K562 (cell line): ENCODE data around the gene DCAF11. TPM values are rescaled to one million over a fixed set of nuclear protein-coding genes. Genes with fewer than 3 reads are reported as not detected.

Experiments
- E2F8 ChIP-seq: fragments of 450-650 bp; IDR thresholded peaks from 2 replicates; pipeline ENCODE4 v1.7.1; 2018; ENCODE audit warnings: mild to moderate bottlenecking, low read depth; ENCODE audit not compliant: partially characterized antibody
- ELF4 ChIP-seq: fragments of 450-650 bp; formaldehyde crosslinking; IDR thresholded peaks from 2 replicates; pipeline ENCODE4 v1.4.0; 2022; ENCODE audit warnings: missing genetic modification characterization
- FOSL1 ChIP-seq: fragments of 200-800 bp; sonication (Bioruptor generic); conservative IDR thresholded peaks from 2 replicates; pipeline ENCODE4 v1.6.1; 2016; ENCODE audit warnings: missing genetic modification characterization, missing compliant biosample characterization
- FOXJ3 ChIP-seq: sonication (generic); formaldehyde crosslinking; IDR thresholded peaks from 2 replicates; pipeline ENCODE4 v1.4.0; 2020; ENCODE audit warnings: mild to moderate bottlenecking, missing genetic modification reagents
- HLTF ChIP-seq: fragments of 450-650 bp; IDR thresholded peaks from 2 replicates; pipeline ENCODE4 v1.6.1; 2016
- MYC ChIP-seq, 2 experiments: fragments of 250-450 bp in 1 of 2; sonication (Bioruptor Pico) in 1 of 2; IDR thresholded peaks; 2 replicates each; pipeline versions ENCODE4 v1.5.1 to v1.6.1; 2012 to 2021; ENCODE audit warnings: low read depth in 2 of 2, borderline replicate concordance in 1 of 2, improper control_type of control experiment in 1 of 2, low read length in 1 of 2, mild to moderate bottlenecking in 1 of 2, moderate library complexity in 1 of 2
- NEUROD1 ChIP-seq: fragments of 150-350 bp; IDR thresholded peaks from 2 replicates; pipeline ENCODE4 v1.6.1; 2014; ENCODE audit warnings: borderline replicate concordance, low read length, low read depth; ENCODE audit not compliant: partially characterized antibody
- NR4A1 ChIP-seq, 2 experiments: fragments of 250-450 bp in 1 of 2; fragments of 450-650 bp in 1 of 2; sonication (Bioruptor Pico) in 1 of 2; IDR thresholded peaks; 2 replicates each; pipeline versions ENCODE4 v1.4.0 to v1.6.1; 2016 to 2020; ENCODE audit warnings: mild to moderate bottlenecking in 2 of 2, missing compliant biosample characterization in 1 of 2, missing genetic modification characterization in 1 of 2, moderate library complexity in 1 of 2
- PHB2 ChIP-seq: fragments of 450-650 bp; IDR thresholded peaks from 2 replicates; pipeline ENCODE4 v1.6.1; 2017; ENCODE audit warnings: low read depth
- POLR2H ChIP-seq: IDR thresholded peaks from 2 replicates; pipeline ENCODE4 v1.6.1; 2016; ENCODE audit warnings: missing genetic modification characterization, low read depth, mild to moderate bottlenecking, control low read depth, missing compliant biosample characterization, moderate library complexity
- PURB ChIP-seq: sonication (generic); formaldehyde crosslinking; IDR thresholded peaks from 2 replicates; pipeline ENCODE4 v1.9.0; 2021; ENCODE audit warnings: low read depth, mild to moderate bottlenecking, missing genetic modification reagents
- RAD21 ChIP-seq, 2 experiments: fragments of 250-450 bp in 1 of 2; fragments of 450-650 bp in 1 of 2; sonication (Bioruptor Pico) in 1 of 2; formaldehyde crosslinking in 1 of 2; IDR thresholded peaks in 1 of 2; conservative IDR thresholded peaks in 1 of 2; 2 replicates each; pipeline versions ENCODE4 v1.4.0 to v1.8.0; 2020 to 2022; ENCODE audit warnings: mild to moderate bottlenecking in 2 of 2, moderate library complexity in 1 of 2
- SMARCE1 ChIP-seq: fragments of 450-650 bp; IDR thresholded peaks from 2 replicates; pipeline ENCODE4 v1.7.1; 2016; ENCODE audit warnings: mild to moderate bottlenecking
- SOX6 ChIP-seq: fragments of 450-650 bp; IDR thresholded peaks from 2 replicates; pipeline ENCODE4 v1.6.1; 2014; ENCODE audit warnings: mild to moderate bottlenecking
- THAP12 ChIP-seq: fragments of 250-450 bp; sonication (Bioruptor Pico); IDR thresholded peaks from 2 replicates; pipeline ENCODE4 v1.9.0; 2021; ENCODE audit warnings: mild to moderate bottlenecking, inconsistent platforms
- ZBTB43 ChIP-seq: sonication (generic); formaldehyde crosslinking; IDR thresholded peaks from 2 replicates; pipeline ENCODE4 v1.8.0; 2023; ENCODE audit warnings: mild to moderate bottlenecking, missing genetic modification reagents
- ZNF449 ChIP-seq: fragments of 250-450 bp; sonication (Bioruptor Pico); IDR thresholded peaks from 2 replicates; pipeline ENCODE4 v1.8.0; 2022; ENCODE audit warnings: moderate library complexity, mild to moderate bottlenecking, inconsistent platforms
- ZNF507 ChIP-seq: conservative IDR thresholded peaks from 2 replicates; pipeline ENCODE4 v1.6.1; 2017; ENCODE audit warnings: missing genetic modification characterization, missing compliant biosample characterization
- ZNF57 ChIP-seq: fragments of 450-650 bp; formaldehyde crosslinking; IDR thresholded peaks from 2 replicates; pipeline ENCODE4 v1.4.0; 2020; ENCODE audit warnings: mild to moderate bottlenecking, moderate library complexity
- polyA plus RNA-seq, 8 experiments: library from polyadenylated mRNA; depleted of rRNA in 4 of 8; stranded (reverse) in 5 of 8; unstranded in 3 of 8; fragments of >200 nt; fragmentation: Nextera tagmentation in 2 of 8; fragmentation: Illumina TruSeq in 1 of 8; extraction: Ambion mirVana in 2 of 8; extraction: Trizol in 1 of 8; gene quantifications; 2 replicates each; pipeline versions ENCODE4 v1.2.1 to v1.2.3, GENCODE V29; 2011 to 2014; ENCODE audit warnings: inconsistent platforms in 1 of 8, missing spikeins in 1 of 8
- total RNA-seq, 7 experiments: library from RNA; depleted of rRNA in 6 of 7; stranded (reverse); fragments of >200 nt in 6 of 7; fragmentation: Illumina TruSeq in 2 of 7; extraction: Trizol in 2 of 7; gene quantifications; 2 replicates each; pipeline versions ENCODE4 v1.2.1 to v1.2.3, GENCODE V29; 2011 to 2021; ENCODE audit warnings: low replicate concordance in 1 of 7

Gene DCAF11
- total and polyA plus RNA-seq, 9 of the 15 experiments (the other 6 are each of a cell fraction or from before 2014, with no cell fraction given): 8.5 to 46.2 (median 36.4) TPM

GRCh38 chr14:24135834-24136683 is 21.5 kb downstream of the DCAF11 start, which contains the start of gene PSME1 (continued):
- TF ChIP-seq ZBTB43 (CRISPR knock-in tag) (no peak), RAD21 (CRISPR knock-in tag; conservative IDR thresholded peaks at IDR 0.05 in 1 of 2, IDR thresholded peaks at IDR 0.05 in 1 of 2) (no peak), FOXJ3 (CRISPR knock-in tag) (no peak), MYC (IDR thresholded peaks at IDR 0.05; ENCODE audit: low read depth, low read length) (no peak), MYC (CRISPR knock-in tag; IDR thresholded peaks at IDR 0.05; ENCODE audit: borderline replicate concordance, low read depth) (no peak), ELF4 (no peak), PURB (CRISPR knock-in tag) (no peak), E2F8 (no peak), SOX6 (no peak), HLTF (no peak), NEUROD1 (no peak), ZNF507 (no peak), FOSL1 (tag) (no peak), POLR2H (no peak), ZNF57 (CRISPR knock-in tag) (no peak), NR4A1 (CRISPR knock-in tag; IDR thresholded peaks at IDR 0.05) (no peak), NR4A1 (tag; IDR thresholded peaks at IDR 0.05) (no peak), SMARCE1 (no peak), PHB2 (no peak), ZNF449 (CRISPR knock-in tag) (no peak), THAP12 (CRISPR knock-in tag) (no peak)
